ENCODE data around the gene PTPN4. TPM values are rescaled to one million over a fixed set of nuclear protein-coding genes. Genes with fewer than 3 reads are reported as not detected.

The PTPN4 gene
- total and polyA plus RNA-seq, 2 donors (not counting 3 experiments of a cell fraction or from before 2014, with no cell fraction given): 6.8 to 29.6 TPM

- FAIRE-seq (no peak), DNase-seq (ENCODE audit: low read depth, low spot score) (no peak)
- ChIA-PET CTCF (no interaction called here), POLR2A (no interaction called here)
- Histone ChIP-seq H3K9me3 (replicated peaks; ENCODE audit: control insufficient read depth, insufficient read depth, low read length) (no peaks in the 10 kb centered on the region), H3K27ac (ENCODE audit: insufficient read depth, low read depth, low read length) (no peak overlapping the region), H3K36me3 (ENCODE audit: control insufficient read depth in 2 of 2, extremely low read depth in 1 of 2, insufficient read depth in 2 of 2, low read length in 2 of 2) (no peaks in the 10 kb centered on the region), H3K4me2 (ENCODE audit: insufficient read depth, low read length) (no peak overlapping the region), H3K4me3 (replicated peaks in 1 of 3; ENCODE audit: insufficient read depth in 1 of 3, low read depth in 1 of 3, low read length in 3 of 3) (no peak overlapping the region), H3K9me1 (replicated peaks; ENCODE audit: control insufficient read depth, extremely low read depth, insufficient read depth, low read length) (no peaks in the 10 kb centered on the region), H3K4me1 (ENCODE audit: control insufficient read depth, extremely low read depth, insufficient read depth, low read length) (peaks cover 6% of the 10 kb centered on the region), H4K20me1 (replicated peaks; ENCODE audit: control insufficient read depth, extremely low read depth, insufficient read depth, low read length) (peaks cover 3% of the 10 kb centered on the region), H2AFZ (ENCODE audit: low read depth, low read length) (no peak overlapping the region), H3K79me2 (ENCODE audit: control insufficient read depth, insufficient read depth, low read length) (peaks cover 3% of the 10 kb centered on the region), H3K9ac (replicated peaks; ENCODE audit: extremely low read depth, insufficient read depth, low read length) (no peak overlapping the region), H3K27me3 (ENCODE audit: control insufficient read depth in 2 of 2, insufficient read depth in 2 of 2, low read length in 2 of 2) (no peaks in the 10 kb centered on the region)
- TF ChIP-seq POLR2AphosphoS5 (IDR thresholded peaks at IDR 0.05; ENCODE audit: insufficient read depth, low read depth, low read length) (no peak), CTCF (IDR thresholded peaks at IDR 0.05; ENCODE audit: extremely low read depth in 1 of 2, insufficient read depth in 1 of 2, low read depth in 1 of 2, low read length in 2 of 2) (no peak), EZH2 (IDR thresholded peaks at IDR 0.05; ENCODE audit: borderline replicate concordance, low read depth, low read length, severe bottlenecking) (no peak), JUN (IDR thresholded peaks at IDR 0.05; ENCODE audit: borderline replicate concordance, insufficient read depth, insufficient read length, low read depth) (no peak), MYC (IDR thresholded peaks at IDR 0.05; ENCODE audit: low read depth, low read length) (no peak), GATA2 (IDR thresholded peaks at IDR 0.05; ENCODE audit: insufficient read depth, insufficient read length, low read depth, low read length) (no peak), FOS (IDR thresholded peaks at IDR 0.05; ENCODE audit: borderline replicate concordance, insufficient read depth, low read length) (no peak), POLR2A (IDR thresholded peaks at IDR 0.05; ENCODE audit: low read depth, low read length) (no peak)
- TF ChIP-seq, protein P1, sequence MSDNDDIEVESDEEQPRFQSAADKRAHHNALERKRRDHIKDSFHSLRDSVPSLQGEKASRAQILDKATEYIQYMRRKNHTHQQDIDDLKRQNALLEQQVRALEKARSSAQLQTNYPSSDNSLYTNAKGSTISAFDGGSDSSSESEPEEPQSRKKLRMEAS (IDR thresholded peaks at IDR 0.05; ENCODE audit: insufficient read depth, insufficient read length): no peak
- intact Hi-C loops (cut with micrococcal nuclease): no loop called here
- dilution Hi-C loops (cut with MboI; ENCODE audit: extremely low pct_ligation_motif_present, low sequenced_read_pairs): no loop called here
- no TSS peak for BruUV-seq (replicated peaks)
Observed at GRCh38 chr2:119852214-119852613, 92.5 kb downstream of the PTPN4 start.
